Erythroblast (primary cell): ENCODE data around the gene XYLT1.

Experiments used
- GATA1 ChIP-seq: IDR thresholded peaks from 2 replicates; pipeline ENCODE4 v1.6.1; 2011; ENCODE audit warnings: low read depth, mild to moderate bottlenecking, control low read depth, low read length, moderate library complexity
- POLR2A ChIP-seq: IDR thresholded peaks from 2 replicates; pipeline ENCODE4 v1.6.1; 2011; ENCODE audit warnings: mild to moderate bottlenecking, low read length

DNA sequence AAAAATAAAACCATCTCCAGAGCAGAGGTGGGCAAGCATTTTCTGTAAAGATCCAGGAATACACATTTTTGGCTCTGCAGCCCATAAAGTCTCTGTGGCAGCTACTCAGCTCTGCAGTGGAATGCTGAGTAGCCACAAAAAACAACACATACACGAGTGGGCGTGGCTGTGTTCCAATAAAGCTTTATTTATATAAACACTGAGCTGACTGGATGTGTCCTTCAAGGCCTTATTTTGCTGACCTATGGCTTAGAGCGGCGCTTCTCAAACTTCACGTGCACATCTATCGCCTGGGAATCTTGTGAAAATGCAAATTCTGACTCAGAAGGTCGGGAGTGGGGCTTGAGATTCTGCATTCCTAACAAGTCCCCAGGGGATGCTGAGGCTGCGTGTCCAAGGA, 39.7 kb downstream of the XYLT1 start:
- TF ChIP-seq POLR2A (no peak), GATA1 (no peak)
